T-helper 2 cell treated with Interferon-gamma antibody and Interleukin-4, amounts not matched to agents 5 μg/mL and 100 μg/mL, for 36 hours (primary cell): ENCODE measurements around the gene ANKLE2.
A peak's percentile ranks its signal among the peaks of the same experiment; 100 is the strongest.
"Not testable (repeated sequence)": the region's sequence is repeated elsewhere in the genome, so short reads cannot be mapped to it uniquely, and the experiment has no call there.

ENCODE experiments used
- DNase-seq: peaks from one replicate; pipeline ENCODE4 v3.0.0; 2021; ENCODE audit warnings: low spot score
- H3K27ac Mint-ChIP-seq: one replicate; pipeline ENCODE4 v1.8.0; 2021; ENCODE audit warnings: mild to moderate bottlenecking, mixed read lengths
- H3K27me3 Mint-ChIP-seq: one replicate; pipeline ENCODE4 v1.8.0; 2021; ENCODE audit warnings: low read depth, mixed read lengths
- H3K36me3 Mint-ChIP-seq: one replicate; pipeline ENCODE4 v1.8.0; 2021; ENCODE audit warnings: low read depth, mixed read lengths
- H3K4me1 Mint-ChIP-seq: one replicate; pipeline ENCODE4 v1.8.0; 2021; ENCODE audit warnings: low read depth, mixed read lengths
- H3K4me3 Mint-ChIP-seq: one replicate; pipeline ENCODE4 v1.8.0; 2022; ENCODE audit warnings: mild to moderate bottlenecking, moderate library complexity, mixed read lengths
- H3K9me3 Mint-ChIP-seq: one replicate; pipeline ENCODE4 v1.8.0; 2021; ENCODE audit warnings: mixed read lengths

ANKLE2 gene

GRCh38 chr12:132788375-132789098 lies 26.9 kb upstream of the ANKLE2 start:
- H3K4me3 Mint-ChIP-seq: no peak overlapping the region
- H3K4me1 Mint-ChIP-seq: no peaks in the 10 kb centered on the region
- peak overlapping the region; percentile 52 for H3K27ac Mint-ChIP-seq
- no peak for DNase-seq
- H3K9me3 Mint-ChIP-seq: no peaks in the 10 kb centered on the region
- H3K27me3 Mint-ChIP-seq: no peaks in the 10 kb centered on the region
- H3K36me3 Mint-ChIP-seq: peaks cover 51% of the 10 kb centered on the region

- H3K9me3 Mint-ChIP-seq: no peaks in the 10 kb centered on the region
These were observed 26.2 kb upstream of the ANKLE2 start for GRCh38 chr12:132787877-132788276.

GRCh38 chr12:132786192-132786591 lies 24.6 kb upstream of the ANKLE2 start:
- H3K27me3 Mint-ChIP-seq: no peaks in the 10 kb centered on the region
- no peaks in the 10 kb centered on the region for H3K4me1 Mint-ChIP-seq
- DNase-seq: no peak
- peaks cover 43% of the 10 kb centered on the region for H3K36me3 Mint-ChIP-seq
- H3K9me3 Mint-ChIP-seq: no peaks in the 10 kb centered on the region
- no peak overlapping the region for H3K4me3 Mint-ChIP-seq
- no peak overlapping the region for H3K27ac Mint-ChIP-seq

More at GRCh38 chr12:132787877-132788276, 26.2 kb upstream of the ANKLE2 start:
- Mint-ChIP-seq H3K4me1 (no peaks in the 10 kb centered on the region), H3K27ac (no peak overlapping the region), H3K27me3 (no peaks in the 10 kb centered on the region), H3K36me3 (peaks cover 51% of the 10 kb centered on the region), H3K4me3 (no peak overlapping the region)
- no peak for DNase-seq

- Mint-ChIP-seq H3K36me3 (peaks cover 55% of the 10 kb centered on the region), H3K27me3 (no peaks in the 10 kb centered on the region), H3K4me3 (no peak overlapping the region), H3K27ac (no peak overlapping the region), H3K9me3 (no peaks in the 10 kb centered on the region), H3K4me1 (no peaks in the 10 kb centered on the region)
- DNase-seq: no peak
These were observed 22.9 kb upstream of the ANKLE2 start for GRCh38 chr12:132784580-132784979.

- H3K27me3 Mint-ChIP-seq: no peaks in the 10 kb centered on the region
- no peak overlapping the region for H3K27ac Mint-ChIP-seq
- no peak overlapping the region for H3K4me3 Mint-ChIP-seq
- H3K9me3 Mint-ChIP-seq: no peaks in the 10 kb centered on the region
- DNase-seq: no peak
- H3K36me3 Mint-ChIP-seq: peaks cover 53% of the 10 kb centered on the region
- no peaks in the 10 kb centered on the region for H3K4me1 Mint-ChIP-seq
These were observed 22.4 kb upstream of the ANKLE2 start for GRCh38 chr12:132783917-132784531.

- Mint-ChIP-seq H3K27me3 (no peaks in the 10 kb centered on the region), H3K36me3 (peaks cover 46% of the 10 kb centered on the region), H3K4me1 (no peaks in the 10 kb centered on the region), H3K27ac (no peak overlapping the region), H3K4me3 (no peak overlapping the region), H3K9me3 (no peaks in the 10 kb centered on the region)
- DNase-seq: no peak
These were observed 20.3 kb upstream of the ANKLE2 start for GRCh38 chr12:132781938-132782337.

GRCh38 chr12:132779781-132780353 lies 18.2 kb upstream of the ANKLE2 start:
- no peak overlapping the region for H3K4me3 Mint-ChIP-seq
- no peaks in the 10 kb centered on the region for H3K4me1 Mint-ChIP-seq
- DNase-seq: no peak
- no peak overlapping the region for H3K27ac Mint-ChIP-seq
- peaks cover 47% of the 10 kb centered on the region for H3K36me3 Mint-ChIP-seq
- H3K9me3 Mint-ChIP-seq: no peaks in the 10 kb centered on the region
- no peaks in the 10 kb centered on the region for H3K27me3 Mint-ChIP-seq

GRCh38 chr12:132777614-132778013 lies 16.0 kb upstream of the ANKLE2 start:
- Mint-ChIP-seq H3K36me3 (peaks cover 50% of the 10 kb centered on the region), H3K9me3 (no peaks in the 10 kb centered on the region), H3K27ac (no peak overlapping the region), H3K4me3 (no peak overlapping the region), H3K27me3 (no peaks in the 10 kb centered on the region), H3K4me1 (peaks cover 3% of the 10 kb centered on the region)
- DNase-seq: no peak

- no peak overlapping the region for H3K4me3 Mint-ChIP-seq
- H3K36me3 Mint-ChIP-seq: peaks cover 46% of the 10 kb centered on the region
- peaks cover 3% of the 10 kb centered on the region for H3K4me1 Mint-ChIP-seq
- H3K9me3 Mint-ChIP-seq: no peaks in the 10 kb centered on the region
- H3K27ac Mint-ChIP-seq: no peak overlapping the region
- no peak for DNase-seq
- no peaks in the 10 kb centered on the region for H3K27me3 Mint-ChIP-seq
These were observed 15.4 kb upstream of the ANKLE2 start for GRCh38 chr12:132776816-132777568.

- H3K27ac Mint-ChIP-seq, H3K4me3 Mint-ChIP-seq: not testable (repeated sequence)
- peaks cover 52% of the 10 kb centered on the region for H3K36me3 Mint-ChIP-seq
These were observed 14.6 kb upstream of the ANKLE2 start for GRCh38 chr12:132776230-132776625.

GRCh38 chr12:132775502-132776229 lies 14.0 kb upstream of the ANKLE2 start:
- Mint-ChIP-seq H3K27ac (no peak overlapping the region), H3K27me3 (no peaks in the 10 kb centered on the region), H3K9me3 (no peaks in the 10 kb centered on the region), H3K36me3 (peaks cover 51% of the 10 kb centered on the region), H3K4me3 (no peak overlapping the region), H3K4me1 (peaks cover 12% of the 10 kb centered on the region)
- DNase-seq: no peak

More at GRCh38 chr12:132776230-132776625, 14.6 kb upstream of the ANKLE2 start:
- not testable (repeated sequence) for H3K27me3 Mint-ChIP-seq, DNase-seq, H3K4me1 Mint-ChIP-seq, H3K9me3 Mint-ChIP-seq

GRCh38 chr12:132774646-132775275 lies 13.1 kb upstream of the ANKLE2 start:
- H3K27me3 Mint-ChIP-seq: no peaks in the 10 kb centered on the region
- no peak overlapping the region for H3K27ac Mint-ChIP-seq
- peaks cover 15% of the 10 kb centered on the region for H3K4me1 Mint-ChIP-seq
- DNase-seq: no peak
- H3K9me3 Mint-ChIP-seq: no peaks in the 10 kb centered on the region
- peaks cover 46% of the 10 kb centered on the region for H3K36me3 Mint-ChIP-seq
- no peak overlapping the region for H3K4me3 Mint-ChIP-seq

- Mint-ChIP-seq H3K4me3 (no peak overlapping the region), H3K27ac (no peak overlapping the region)
These were observed 12.5 kb upstream of the ANKLE2 start for GRCh38 chr12:132774159-132774558.

More at GRCh38 chr12:132774159-132774558, 12.5 kb upstream of the ANKLE2 start:
- no peaks in the 10 kb centered on the region for H3K9me3 Mint-ChIP-seq
- peaks cover 46% of the 10 kb centered on the region for H3K36me3 Mint-ChIP-seq
- DNase-seq: no peak
- peaks cover 16% of the 10 kb centered on the region for H3K4me1 Mint-ChIP-seq
- no peaks in the 10 kb centered on the region for H3K27me3 Mint-ChIP-seq
